ENCODE measurements around the gene ZFP36L1. TPM values are rescaled to one million over a fixed set of nuclear protein-coding genes. Genes with fewer than 3 reads are reported as not detected.

ZFP36L1 gene
- total RNA-seq, 1 donor from 2014 or later, result 1,405 TPM

- no peak for DNase-seq (ENCODE audit: extremely low spot score in 2 of 2)
Measured at GRCh38 chr14:68801631-68802030, 8.8 kb upstream of the ZFP36L1 start.

GRCh38 chr14:68800953-68801352 is 8.1 kb upstream of the ZFP36L1 start:
- no peak for DNase-seq (ENCODE audit: extremely low spot score in 2 of 2)
- no peaks in the 10 kb centered on the region for H3K36me3 ChIP-seq
- no peak overlapping the region for H3K27ac ChIP-seq
- no peak for TF ChIP-seq POLR2AphosphoS5 (IDR thresholded peaks at IDR 0.05; ENCODE audit: insufficient read depth in 1 of 2, low read depth in 1 of 2)
- H3K4me1 ChIP-seq, result peaks cover 15% of the 10 kb centered on the region
- no peak overlapping the region for H3K4me3 ChIP-seq
- no peaks in the 10 kb centered on the region for H3K9me3 ChIP-seq
- H3K27me3 ChIP-seq, result no peaks in the 10 kb centered on the region
- intact Hi-C loops (cut with DNase I), result no loop called here

More at GRCh38 chr14:68801631-68802030, 8.8 kb upstream of the ZFP36L1 start:
- H3K27ac ChIP-seq, result no peak overlapping the region
- no peak for TF ChIP-seq POLR2A (IDR thresholded peaks at IDR 0.05)
- H3K36me3 ChIP-seq, result no peaks in the 10 kb centered on the region
- H3K4me3 ChIP-seq, result no peak overlapping the region
- intact Hi-C loops (cut with DNase I), result no loop called here
- peaks cover 15% of the 10 kb centered on the region for H3K4me1 ChIP-seq
- H3K27me3 ChIP-seq, result no peaks in the 10 kb centered on the region
- H3K9me3 ChIP-seq, result no peaks in the 10 kb centered on the region

GRCh38 chr14:68800390-68800789 is 7.5 kb upstream of the ZFP36L1 start:
- Histone ChIP-seq H3K36me3 (no peaks in the 10 kb centered on the region), H3K4me3 (no peak overlapping the region), H3K4me1 (peaks cover 13% of the 10 kb centered on the region), H3K9me3 (no peaks in the 10 kb centered on the region), H3K27ac (no peak overlapping the region), H3K27me3 (no peaks in the 10 kb centered on the region)
- TF ChIP-seq POLR2A (IDR thresholded peaks at IDR 0.05) (no peak), CTCF (IDR thresholded peaks at IDR 0.05) (no peak), POLR2AphosphoS5 (IDR thresholded peaks at IDR 0.05; ENCODE audit: insufficient read depth in 1 of 2, low read depth in 1 of 2) (no peak)
- intact Hi-C loops (cut with DNase I), result no loop called here
- no peak for DNase-seq (ENCODE audit: extremely low spot score in 2 of 2)

- TF ChIP-seq CTCF (IDR thresholded peaks at IDR 0.05) (no peak), POLR2A (IDR thresholded peaks at IDR 0.05) (no peak), POLR2AphosphoS5 (IDR thresholded peaks at IDR 0.05; ENCODE audit: insufficient read depth in 1 of 2, low read depth in 1 of 2) (no peak)
- Histone ChIP-seq H3K4me3 (no peak overlapping the region), H3K36me3 (no peaks in the 10 kb centered on the region), H3K9me3 (no peaks in the 10 kb centered on the region), H3K27ac (no peak overlapping the region), H3K27me3 (no peaks in the 10 kb centered on the region), H3K4me1 (peaks cover 13% of the 10 kb centered on the region)
- intact Hi-C loops (cut with DNase I), result no loop called here
- no peak for DNase-seq (ENCODE audit: extremely low spot score in 2 of 2)
Measured at GRCh38 chr14:68798621-68799020, 5.8 kb upstream of the ZFP36L1 start.

GRCh38 chr14:68797121-68797670 is 4.3 kb upstream of the ZFP36L1 start:
- TF ChIP-seq CTCF (IDR thresholded peaks at IDR 0.05) (no peak), POLR2AphosphoS5 (IDR thresholded peaks at IDR 0.05; ENCODE audit: insufficient read depth in 1 of 2, low read depth in 1 of 2) (no peak), POLR2A (IDR thresholded peaks at IDR 0.05) (no peak)
- H3K9me3 ChIP-seq, result no peaks in the 10 kb centered on the region
- H3K27me3 ChIP-seq, result no peaks in the 10 kb centered on the region
- intact Hi-C loops (cut with DNase I), result no loop called here
- peak overlapping the region; percentile 99 for H3K27ac ChIP-seq
- H3K36me3 ChIP-seq, result no peaks in the 10 kb centered on the region
- no peak overlapping the region for H3K4me3 ChIP-seq
- no peak for DNase-seq (ENCODE audit: extremely low spot score in 2 of 2)
- peaks cover 13% of the 10 kb centered on the region for H3K4me1 ChIP-seq

- Histone ChIP-seq H3K4me3 (peak overlapping the region; percentile 84 to 95), H3K9me3 (no peaks in the 10 kb centered on the region), H3K36me3 (peaks cover 0 to 4% of the 10 kb centered on the region in 2 donors), H3K27me3 (no peaks in the 10 kb centered on the region), H3K27ac (peak overlapping the region; percentile 99), H3K4me1 (peaks cover 13% of the 10 kb centered on the region)
- DNase-seq (ENCODE audit: extremely low spot score in 2 of 2), result no peak
- no peak for TF ChIP-seq POLR2A (IDR thresholded peaks at IDR 0.05)
- no peak for TF ChIP-seq POLR2AphosphoS5 (IDR thresholded peaks at IDR 0.05; ENCODE audit: insufficient read depth in 1 of 2, low read depth in 1 of 2)
- no peak for TF ChIP-seq CTCF (IDR thresholded peaks at IDR 0.05)
- intact Hi-C loops (cut with DNase I), result no loop called here
Measured at GRCh38 chr14:68796418-68797101, 3.7 kb upstream of the ZFP36L1 start.

Measured in vagina (tissue), 2 donors.